Body of pancreas (tissue), 4 donors: ENCODE data around the gene CCNYL1.

Experiments
- POLR2A ChIP-seq, 3 donors: fragments of 450-650 bp; IDR thresholded peaks; one replicate each; pipeline ENCODE4 v1.6.1; 2016; ENCODE audit warnings: antibody characterized with exemption in 3 of 3, mild to moderate bottlenecking in 2 of 3
- TF ChIP-seq, protein P1 (sequence below), 7 experiments: fragments of 450-650 bp in 4 of 7; fragments of 200-600 bp in 3 of 7; sonication (generic) in 3 of 7; IDR thresholded peaks; one replicate each; pipeline ENCODE4 v1.5.1; 2016 to 2019; ENCODE audit warnings: antibody characterized with exemption in 7 of 7

DNA sequence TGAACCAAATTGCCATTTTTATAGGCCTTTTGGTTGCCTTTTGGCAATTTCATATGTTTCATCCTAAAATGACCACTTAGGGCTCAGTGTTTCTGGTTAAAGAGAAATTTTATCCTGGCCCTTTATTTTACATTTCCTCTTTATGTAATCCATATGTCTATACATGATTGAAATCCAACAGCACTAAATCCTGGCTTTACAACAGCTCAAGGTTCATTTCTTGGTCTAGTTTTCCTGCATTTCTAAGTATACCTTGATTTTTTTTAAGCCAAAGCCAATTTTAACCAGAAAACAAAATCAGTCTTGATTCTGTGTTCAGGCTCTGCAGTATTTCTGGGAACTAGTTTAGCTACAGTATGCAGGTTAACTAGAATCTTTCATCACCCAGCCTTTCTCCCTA, 46.6 kb downstream of the CCNYL1 start:
- TF ChIP-seq, protein P1, sequence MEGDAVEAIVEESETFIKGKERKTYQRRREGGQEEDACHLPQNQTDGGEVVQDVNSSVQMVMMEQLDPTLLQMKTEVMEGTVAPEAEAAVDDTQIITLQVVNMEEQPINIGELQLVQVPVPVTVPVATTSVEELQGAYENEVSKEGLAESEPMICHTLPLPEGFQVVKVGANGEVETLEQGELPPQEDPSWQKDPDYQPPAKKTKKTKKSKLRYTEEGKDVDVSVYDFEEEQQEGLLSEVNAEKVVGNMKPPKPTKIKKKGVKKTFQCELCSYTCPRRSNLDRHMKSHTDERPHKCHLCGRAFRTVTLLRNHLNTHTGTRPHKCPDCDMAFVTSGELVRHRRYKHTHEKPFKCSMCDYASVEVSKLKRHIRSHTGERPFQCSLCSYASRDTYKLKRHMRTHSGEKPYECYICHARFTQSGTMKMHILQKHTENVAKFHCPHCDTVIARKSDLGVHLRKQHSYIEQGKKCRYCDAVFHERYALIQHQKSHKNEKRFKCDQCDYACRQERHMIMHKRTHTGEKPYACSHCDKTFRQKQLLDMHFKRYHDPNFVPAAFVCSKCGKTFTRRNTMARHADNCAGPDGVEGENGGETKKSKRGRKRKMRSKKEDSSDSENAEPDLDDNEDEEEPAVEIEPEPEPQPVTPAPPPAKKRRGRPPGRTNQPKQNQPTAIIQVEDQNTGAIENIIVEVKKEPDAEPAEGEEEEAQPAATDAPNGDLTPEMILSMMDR (IDR thresholded peaks at IDR 0.05), result no peak
- no peak for TF ChIP-seq POLR2A (IDR thresholded peaks at IDR 0.05)
